Activated naive CD4-positive, alpha-beta T cell treated with anti-CD3 and anti-CD28 coated beads, Interleukin-2, amount 10 ng/mL, durations not matched to agents 7 days and 5 days (primary cell): ENCODE measurements around the gene FAM222A.

Source experiments
- CTCF ChIA-PET: fragments of 350-600 bp; sonication (Branson Sonifier 250); formaldehyde crosslinking; loops from one replicate; lab custom pipeline; 2021; ENCODE audit warnings: antibody characterized with exemption; lab: Charles Lee
- DNase-seq: peaks from one replicate; pipeline ENCODE4 v3.0.0-alpha.2; 2020
- H3K27ac Mint-ChIP-seq: one replicate; pipeline ENCODE4 v1.8.0; 2021; ENCODE audit warnings: mild to moderate bottlenecking, moderate library complexity, mixed read lengths
- H3K27me3 Mint-ChIP-seq: one replicate; pipeline ENCODE4 v1.8.0; 2021; ENCODE audit warnings: mild to moderate bottlenecking, mixed read lengths
- H3K36me3 Mint-ChIP-seq: one replicate; pipeline ENCODE4 v1.8.0; 2021; ENCODE audit warnings: mixed read lengths
- H3K4me1 Mint-ChIP-seq: one replicate; pipeline ENCODE4 v1.8.0; 2021; ENCODE audit warnings: mixed read lengths
- H3K4me3 Mint-ChIP-seq: one replicate; pipeline ENCODE4 v1.8.0; 2021; ENCODE audit warnings: mild to moderate bottlenecking, moderate library complexity, mixed read lengths
- H3K9me3 Mint-ChIP-seq: one replicate; pipeline ENCODE4 v1.8.0; 2021; ENCODE audit warnings: mixed read lengths

The FAM222A gene

GRCh38 chr12:109793411-109793810, 79.8 kb downstream of the FAM222A start:
- Mint-ChIP-seq H3K4me1 (no peaks in the 10 kb centered on the region), H3K27ac (no peak overlapping the region), H3K4me3 (no peak overlapping the region), H3K36me3 (no peaks in the 10 kb centered on the region), H3K9me3 (no peaks in the 10 kb centered on the region), H3K27me3 (peaks cover 39% of the 10 kb centered on the region)
- CTCF ChIA-PET = interaction anchor here (1.2 kb wide), 1 partner anchor 12 kb away, joined by 4 read pairs; no protein-coding TSS in a partner anchor
- no peak for DNase-seq

DNA sequence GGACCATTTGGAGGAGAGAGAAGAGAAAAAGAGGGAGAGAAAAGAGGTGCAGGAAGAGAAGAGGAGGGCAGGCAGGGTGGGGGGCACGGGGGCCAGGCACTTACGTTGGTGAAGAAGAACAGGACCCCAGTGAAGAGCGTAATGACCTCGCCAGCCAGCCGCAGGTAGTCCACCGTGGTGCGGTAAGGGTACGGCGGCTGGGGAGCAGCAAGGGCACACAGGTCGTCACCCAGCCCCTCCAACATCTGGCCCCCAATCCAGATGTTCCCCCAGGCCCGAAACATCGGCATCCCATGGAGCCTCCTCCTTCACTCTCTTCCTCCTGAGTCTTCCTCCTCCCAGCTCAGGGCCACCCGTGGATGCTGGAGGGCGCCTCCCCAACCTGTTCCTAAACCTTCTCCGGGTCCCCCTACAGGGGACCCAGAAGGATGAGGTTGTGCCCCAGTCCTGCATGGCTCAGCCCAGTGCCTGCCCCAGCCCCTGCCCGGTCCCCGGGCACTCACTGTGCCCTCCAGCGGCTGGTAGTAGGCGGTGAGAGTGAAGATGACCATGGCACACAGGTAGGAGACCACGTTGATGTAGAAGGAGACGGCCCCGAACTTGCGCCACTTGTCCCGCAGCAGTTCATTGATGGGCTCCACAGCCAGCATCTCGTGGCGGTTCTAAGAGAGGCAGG, 80.3 kb downstream of the FAM222A start:
- Mint-ChIP-seq H3K4me1 (no peaks in the 10 kb centered on the region), H3K9me3 (no peaks in the 10 kb centered on the region), H3K27me3 (peaks cover 37% of the 10 kb centered on the region), H3K36me3 (no peaks in the 10 kb centered on the region), H3K4me3 (no peak overlapping the region), H3K27ac (no peak overlapping the region)
- CTCF ChIA-PET = interaction anchor here (1.2 kb wide), 1 partner anchor 12 kb away, joined by 4 read pairs; no protein-coding TSS in a partner anchor
- DNase-seq = no peak

DNA sequence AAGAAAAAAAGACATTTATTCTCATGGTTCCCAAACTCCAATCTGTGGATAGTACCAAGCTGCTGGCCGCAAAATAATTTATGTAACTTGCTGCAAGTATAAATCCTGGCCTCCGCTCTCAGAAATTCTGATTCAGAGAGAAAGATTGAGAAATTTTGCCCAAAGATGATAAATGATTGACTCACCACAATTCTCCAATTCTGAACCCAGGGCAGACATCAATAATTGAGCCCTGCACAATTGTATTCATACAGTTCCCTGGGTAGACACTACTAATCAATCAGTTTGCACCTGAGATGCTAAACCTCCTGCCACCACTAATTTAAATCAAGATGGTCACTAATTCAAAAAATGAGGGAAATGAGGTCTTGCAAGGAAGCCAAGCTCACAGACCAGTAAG, 81.4 kb downstream of the FAM222A start:
- H3K36me3 Mint-ChIP-seq = no peaks in the 10 kb centered on the region
- no peak overlapping the region for H3K4me3 Mint-ChIP-seq
- no peak overlapping the region for H3K27ac Mint-ChIP-seq
- CTCF ChIA-PET = interaction anchor here (1.7 kb wide), 1 partner anchor 10 kb away, joined by 10 read pairs; no protein-coding TSS in a partner anchor
- H3K9me3 Mint-ChIP-seq = no peaks in the 10 kb centered on the region
- no peaks in the 10 kb centered on the region for H3K4me1 Mint-ChIP-seq
- H3K27me3 Mint-ChIP-seq = peaks cover 33% of the 10 kb centered on the region
- no peak for DNase-seq

- H3K4me3 Mint-ChIP-seq = no peak overlapping the region
- no peak for DNase-seq
- peaks cover 33% of the 10 kb centered on the region for H3K27me3 Mint-ChIP-seq
- H3K4me1 Mint-ChIP-seq = no peaks in the 10 kb centered on the region
- CTCF ChIA-PET = interaction anchor here (1.0 to 1.7 kb wide), 2 partner anchors 9 to 12 kb away, joined by 3 to 10 read pairs; no protein-coding TSS in a partner anchor
- no peaks in the 10 kb centered on the region for H3K36me3 Mint-ChIP-seq
- H3K9me3 Mint-ChIP-seq = no peaks in the 10 kb centered on the region
- no peak overlapping the region for H3K27ac Mint-ChIP-seq
Observed at GRCh38 chr12:109796057-109796456, 82.4 kb downstream of the FAM222A start.

GRCh38 chr12:109797905-109798669, 84.5 kb downstream of the FAM222A start:
- Mint-ChIP-seq H3K36me3 (no peaks in the 10 kb centered on the region), H3K4me3 (no peak overlapping the region), H3K27ac (no peak overlapping the region), H3K4me1 (no peaks in the 10 kb centered on the region), H3K27me3 (peaks cover 27% of the 10 kb centered on the region), H3K9me3 (no peaks in the 10 kb centered on the region)
- CTCF ChIA-PET = interaction anchor here (0.6 to 1.0 kb wide), 2 partner anchors 47 to 297 kb away, joined by 3 read pairs; no protein-coding TSS in a partner anchor
- DNase-seq = no peak

DNA sequence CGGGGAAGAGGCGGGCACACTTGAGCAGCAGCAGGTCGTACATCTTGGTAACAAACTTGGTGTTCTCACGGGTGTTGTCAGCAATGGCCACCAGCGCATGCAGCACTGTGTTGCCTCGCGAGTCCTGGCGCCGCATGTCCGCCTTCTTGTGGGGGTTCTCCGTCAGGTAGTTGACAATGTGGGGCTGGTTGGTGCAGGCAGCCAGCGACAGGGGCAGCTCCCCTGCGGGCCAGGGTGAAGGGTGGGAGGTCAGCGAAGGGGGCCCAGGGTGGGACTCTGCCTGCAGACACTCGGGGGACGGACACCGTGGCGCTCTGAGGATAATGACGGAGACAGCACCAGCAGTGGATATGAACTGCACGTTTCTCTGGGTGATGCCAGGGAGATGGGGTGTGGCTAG, 85.1 kb downstream of the FAM222A start:
- Mint-ChIP-seq H3K36me3 (no peaks in the 10 kb centered on the region), H3K27ac (no peak overlapping the region), H3K27me3 (peaks cover 21% of the 10 kb centered on the region), H3K4me3 (no peak overlapping the region), H3K4me1 (no peaks in the 10 kb centered on the region), H3K9me3 (no peaks in the 10 kb centered on the region)
- DNase-seq = no peak
- CTCF ChIA-PET = interaction anchor here (0.8 to 1.0 kb wide), 2 partner anchors 45 to 46 kb away, joined by 3 read pairs; no protein-coding TSS in a partner anchor

DNA sequence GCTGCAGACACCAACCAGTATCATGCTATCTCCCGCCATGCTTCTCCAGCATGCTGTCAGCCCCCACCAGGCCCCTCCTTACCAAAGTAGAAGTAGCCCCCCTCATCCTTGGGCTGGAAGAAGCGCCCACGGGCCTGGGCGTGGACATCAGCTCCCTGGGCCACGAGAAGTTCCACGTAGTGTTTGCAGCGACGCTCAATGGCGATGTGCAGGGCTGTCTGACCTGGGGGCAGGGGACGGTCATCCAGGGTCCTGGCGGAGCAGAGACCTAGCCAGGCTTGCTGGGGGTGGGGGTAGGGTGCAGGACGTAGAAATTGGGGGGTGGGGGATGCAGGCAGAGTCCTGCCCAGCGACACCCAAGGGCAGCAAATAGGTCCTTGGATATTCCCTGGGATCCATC, 86.9 kb downstream of the FAM222A start:
- CTCF ChIA-PET = no interaction called here
- H3K4me1 Mint-ChIP-seq = no peaks in the 10 kb centered on the region

DNA sequence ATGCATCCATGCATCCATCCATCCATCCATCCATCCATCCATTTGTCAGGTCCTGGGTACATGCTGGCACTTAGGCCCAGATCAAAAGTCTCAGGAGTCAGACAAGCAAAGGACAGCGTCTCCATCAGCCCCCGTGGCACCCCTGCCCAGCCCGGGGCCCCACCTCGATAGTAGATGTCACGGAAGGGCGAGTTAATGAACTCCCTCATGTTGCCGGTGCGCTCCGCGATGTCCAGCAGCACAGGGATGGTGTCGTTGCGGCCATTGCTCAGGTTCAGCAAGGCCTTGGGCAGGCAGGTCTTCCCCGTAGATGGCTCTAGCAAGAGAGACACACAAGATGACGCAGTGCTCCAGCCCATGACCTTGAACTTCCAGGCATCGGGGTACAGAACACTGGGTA, 89.2 kb downstream of the FAM222A start:
- CTCF ChIA-PET = no interaction called here
- no peak for DNase-seq
- no peak overlapping the region for H3K4me3 Mint-ChIP-seq
- no peaks in the 10 kb centered on the region for H3K9me3 Mint-ChIP-seq
- no peak overlapping the region for H3K27ac Mint-ChIP-seq
- H3K27me3 Mint-ChIP-seq = peaks cover 13% of the 10 kb centered on the region
- no peaks in the 10 kb centered on the region for H3K36me3 Mint-ChIP-seq
- H3K4me1 Mint-ChIP-seq = no peaks in the 10 kb centered on the region

More for the DNA sequence above, 86.9 kb downstream of the FAM222A start:
- no peak overlapping the region for H3K4me3 Mint-ChIP-seq
- no peak for DNase-seq
- H3K36me3 Mint-ChIP-seq = no peaks in the 10 kb centered on the region
- peaks cover 23% of the 10 kb centered on the region for H3K27me3 Mint-ChIP-seq
- no peak overlapping the region for H3K27ac Mint-ChIP-seq
- H3K9me3 Mint-ChIP-seq = no peaks in the 10 kb centered on the region

- Mint-ChIP-seq H3K9me3 (no peaks in the 10 kb centered on the region), H3K27ac (no peak overlapping the region), H3K4me3 (no peak overlapping the region), H3K36me3 (no peaks in the 10 kb centered on the region), H3K27me3 (peaks cover 8% of the 10 kb centered on the region), H3K4me1 (no peaks in the 10 kb centered on the region)
- CTCF ChIA-PET = interaction anchor here (0.8 to 4.2 kb wide), 4 partner anchors 32 to 74 kb away, joined by 3 to 56 read pairs (median 4); no protein-coding TSS in a partner anchor
- no peak for DNase-seq
Observed at GRCh38 chr12:109803678-109804077, 90.1 kb downstream of the FAM222A start.

GRCh38 chr12:109804820-109805761, 91.5 kb downstream of the FAM222A start:
- peaks cover 8% of the 10 kb centered on the region for H3K27me3 Mint-ChIP-seq
- no peaks in the 10 kb centered on the region for H3K36me3 Mint-ChIP-seq
- DNase-seq = peak; percentile 79
- CTCF ChIA-PET = interaction anchor here (0.7 to 4.2 kb wide), 15 partner anchors 9 to 288 kb away, joined by 3 to 56 read pairs (median 4); no protein-coding TSS in a partner anchor
- no peaks in the 10 kb centered on the region for H3K9me3 Mint-ChIP-seq
- no peak overlapping the region for H3K27ac Mint-ChIP-seq
- no peak overlapping the region for H3K4me3 Mint-ChIP-seq
- H3K4me1 Mint-ChIP-seq = no peaks in the 10 kb centered on the region

- H3K4me3 Mint-ChIP-seq = no peak overlapping the region
- DNase-seq = no peak
- H3K4me1 Mint-ChIP-seq = no peaks in the 10 kb centered on the region
- H3K9me3 Mint-ChIP-seq = no peaks in the 10 kb centered on the region
- H3K27ac Mint-ChIP-seq = no peak overlapping the region
- peaks cover 8% of the 10 kb centered on the region for H3K27me3 Mint-ChIP-seq
- CTCF ChIA-PET = interaction anchor here (0.6 to 1.1 kb wide), 3 partner anchors 8 to 45 kb away, joined by 3 read pairs; no protein-coding TSS in a partner anchor
- no peaks in the 10 kb centered on the region for H3K36me3 Mint-ChIP-seq
Observed at GRCh38 chr12:109807954-109808643, 94.5 kb downstream of the FAM222A start.

GRCh38 chr12:109808876-109809646, 95.4 kb downstream of the FAM222A start:
- Mint-ChIP-seq H3K27ac (no peak overlapping the region), H3K9me3 (no peaks in the 10 kb centered on the region), H3K4me1 (no peaks in the 10 kb centered on the region), H3K27me3 (peaks cover 8% of the 10 kb centered on the region), H3K36me3 (no peaks in the 10 kb centered on the region), H3K4me3 (no peak overlapping the region)
- CTCF ChIA-PET = no interaction called here
- DNase-seq = no peak
